Embryonic facial prominence (tissue), 1 donor: Measurements from ENCODE around the gene SH3YL1.

Source experiments
- DNase-seq: peaks from one replicate; pipeline ENCODE4 v3.0.0-alpha.2; 2016; ENCODE audit errors: extremely low spot score

The SH3YL1 gene

GRCh38 chr2:282371-283263 lies 18.8 kb upstream of the SH3YL1 start:
- no peak for DNase-seq

- no peak for DNase-seq
Observed at GRCh38 chr2:281381-281780, 17.5 kb upstream of the SH3YL1 start.

GRCh38 chr2:280650-281110 lies 16.8 kb upstream of the SH3YL1 start:
- DNase-seq: no peak

GRCh38 chr2:279956-280649 lies 16.3 kb upstream of the SH3YL1 start:
- no peak for DNase-seq

- DNase-seq: no peak
Observed at GRCh38 chr2:279366-279765, 15.5 kb upstream of the SH3YL1 start.

- DNase-seq: no peak
Observed at GRCh38 chr2:278927-279320, 15.1 kb upstream of the SH3YL1 start.

- no peak for DNase-seq
Observed at GRCh38 chr2:278312-278926, 14.6 kb upstream of the SH3YL1 start.

GRCh38 chr2:275466-275865 lies 11.6 kb upstream of the SH3YL1 start:
- DNase-seq: no peak

- DNase-seq: no peak
Observed at GRCh38 chr2:274503-274902, 10.7 kb upstream of the SH3YL1 start.

- no peak for DNase-seq
Observed at GRCh38 chr2:273333-273732, 9.5 kb upstream of the SH3YL1 start.

GRCh38 chr2:271917-272316 lies 8.1 kb upstream of the SH3YL1 start:
- DNase-seq: no peak

GRCh38 chr2:270861-271260 lies 7.0 kb upstream of the SH3YL1 start:
- DNase-seq: no peak

GRCh38 chr2:269356-270030 lies 5.7 kb upstream of the SH3YL1 start:
- DNase-seq: no peak

GRCh38 chr2:268323-268722 lies 4.5 kb upstream of the SH3YL1 start:
- DNase-seq: no peak

GRCh38 chr2:264493-265468 lies 949 bp upstream of the SH3YL1 start, which contains the start of gene ACP1:
Gene ACP1 (plus strand): TSS chr2:264947. CDS start chr2:264965, 18 bp downstream.
- peak; percentile 88 for DNase-seq

GRCh38 chr2:263022-263738 lies 652 bp downstream of the SH3YL1 start:
- DNase-seq: no peak

GRCh38 chr2:262117-262516 lies 1.7 kb downstream of the SH3YL1 start:
- no peak for DNase-seq

- no peak for DNase-seq
Observed at GRCh38 chr2:260507-261161, 3.2 kb downstream of the SH3YL1 start.

GRCh38 chr2:259789-260331 lies 4.0 kb downstream of the SH3YL1 start:
- no peak for DNase-seq
